ENCODE data around the gene FGF13. TPM values are rescaled to one million over a fixed set of nuclear protein-coding genes. Genes with fewer than 3 reads are reported as not detected.

FGF13 gene
- total and polyA plus RNA-seq, 2 experiments from 2014 or later: 4.5 to 4.6 TPM

DNA sequence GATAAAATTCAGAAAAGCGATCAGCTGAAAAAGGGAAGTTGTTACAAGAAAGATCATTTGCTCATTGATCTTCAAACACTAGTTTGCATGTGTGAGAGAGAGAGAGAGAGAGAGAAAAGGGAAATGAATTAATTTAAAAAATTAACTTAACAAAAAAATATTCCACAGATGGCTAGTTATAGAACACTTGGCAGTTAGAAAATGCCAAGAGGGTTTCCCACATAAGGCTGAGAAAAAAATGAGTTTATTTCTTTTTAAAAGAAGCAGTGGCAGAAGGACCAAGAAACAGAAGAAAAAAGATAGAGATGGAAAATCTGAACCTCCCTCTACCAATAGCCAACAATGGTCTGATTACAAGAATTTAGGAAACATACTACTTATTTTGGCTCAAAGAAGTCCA lies 47.1 kb downstream of the FGF13 start:
- no peaks in the 10 kb centered on the region for H3K9me2 ChIP-seq (ENCODE audit: insufficient read depth)
- H3K27me3 ChIP-seq (replicated peaks; ENCODE audit: insufficient read depth): no peaks in the 10 kb centered on the region
- H3K4me1 ChIP-seq (ENCODE audit: insufficient read depth): no peaks in the 10 kb centered on the region
- H3F3A ChIP-seq (ENCODE audit: insufficient read depth): no peaks in the 10 kb centered on the region
- H3K79me2 ChIP-seq (ENCODE audit: insufficient read depth): no peaks in the 10 kb centered on the region
- H3K9ac ChIP-seq: no peak overlapping the region
- no peak overlapping the region for H3K4me2 ChIP-seq (ENCODE audit: unreplicated experiment)
- H4K20me1 ChIP-seq (ENCODE audit: insufficient read depth): no peaks in the 10 kb centered on the region
- in situ Hi-C loops (cut with MboI): no loop called here
- DNase-seq: no peak
- H2AFZ ChIP-seq: no peak overlapping the region
- 67 to 90% methylated on average over 1 of the region's 1 CpG for WGBS, 2 experiments (ENCODE audit: low coverage in 1 of 2, low lambda C conversion rate in 2 of 2, missing lambda C conversion rate in 2 of 2)
- no peaks in the 10 kb centered on the region for H3K9me3 ChIP-seq (ENCODE audit: low read depth)
- H3K27ac ChIP-seq: no peak overlapping the region
- H3K36me3 ChIP-seq (ENCODE audit: low read depth): no peaks in the 10 kb centered on the region
- TF ChIP-seq EZH2phosphoT487 (IDR thresholded peaks at IDR 0.05; ENCODE audit: insufficient read depth, low read depth) (no peak), EZH2 (IDR thresholded peaks at IDR 0.05; ENCODE audit: insufficient read depth, poor library complexity, severe bottlenecking) (no peak)
- no peak overlapping the region for H3K4me3 ChIP-seq

DNA sequence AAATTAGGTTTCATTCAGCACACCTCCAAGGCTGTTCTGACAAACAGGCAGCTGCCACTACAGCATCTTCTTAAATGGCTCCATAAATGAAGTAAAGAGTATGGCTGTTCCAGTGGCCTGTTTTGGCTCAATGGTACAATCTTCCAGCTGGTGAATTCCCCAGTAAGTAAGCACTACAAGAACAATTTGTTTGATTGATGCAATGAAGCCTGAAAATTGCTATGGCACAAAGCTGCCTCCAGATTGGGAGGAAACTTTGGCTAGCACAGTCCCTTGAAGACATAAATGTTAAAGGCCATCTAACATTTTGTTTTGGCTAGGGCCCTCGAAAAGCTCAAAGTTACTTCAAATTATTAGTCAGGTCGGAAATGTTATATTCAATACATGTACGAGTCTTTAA lies 47.5 kb downstream of the FGF13 start:
- H2AFZ ChIP-seq: no peak overlapping the region
- H3F3A ChIP-seq (ENCODE audit: insufficient read depth): no peaks in the 10 kb centered on the region
- no peaks in the 10 kb centered on the region for H3K4me1 ChIP-seq (ENCODE audit: insufficient read depth)
- no peak overlapping the region for H3K9ac ChIP-seq
- in situ Hi-C loops (cut with MboI): no loop called here
- H3K27ac ChIP-seq: no peak overlapping the region
- H4K20me1 ChIP-seq (ENCODE audit: insufficient read depth): no peaks in the 10 kb centered on the region
- no peaks in the 10 kb centered on the region for H3K27me3 ChIP-seq (replicated peaks; ENCODE audit: insufficient read depth)
- TF ChIP-seq EZH2 (IDR thresholded peaks at IDR 0.05; ENCODE audit: insufficient read depth, poor library complexity, severe bottlenecking) (no peak), EZH2phosphoT487 (IDR thresholded peaks at IDR 0.05; ENCODE audit: insufficient read depth, low read depth) (no peak)
- no peaks in the 10 kb centered on the region for H3K36me3 ChIP-seq (ENCODE audit: low read depth)
- 47 to 48% methylated on average over 3 of the region's 3 CpGs for WGBS, 2 experiments (ENCODE audit: low coverage in 1 of 2, low lambda C conversion rate in 2 of 2, missing lambda C conversion rate in 2 of 2)
- H3K9me3 ChIP-seq (ENCODE audit: low read depth): no peaks in the 10 kb centered on the region
- H3K4me2 ChIP-seq (ENCODE audit: unreplicated experiment): no peak overlapping the region
- no peak overlapping the region for H3K4me3 ChIP-seq
- H3K9me2 ChIP-seq (ENCODE audit: insufficient read depth): no peaks in the 10 kb centered on the region
- H3K79me2 ChIP-seq (ENCODE audit: insufficient read depth): no peaks in the 10 kb centered on the region
- DNase-seq: no peak

DNA sequence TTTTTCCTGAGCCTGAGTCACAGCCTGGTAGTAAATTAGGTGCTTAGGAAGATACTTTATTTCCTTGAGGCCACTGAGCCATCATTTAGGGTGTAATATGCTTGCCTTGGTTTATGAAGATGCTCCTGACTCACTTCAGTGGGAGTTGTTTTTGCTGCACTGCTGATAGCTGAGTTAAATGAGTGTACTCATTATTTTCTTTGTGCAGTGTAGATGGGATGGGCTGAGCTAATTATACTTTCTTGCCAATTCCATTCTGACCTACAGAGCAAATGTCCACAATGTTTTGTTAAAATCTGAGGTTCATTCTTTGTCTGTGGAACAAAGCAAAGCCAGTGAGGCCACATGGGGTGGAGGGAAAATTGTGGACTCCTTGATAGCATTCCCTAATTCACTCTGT lies 60.0 kb downstream of the FGF13 start:
- no peak for TF ChIP-seq EZH2 (IDR thresholded peaks at IDR 0.05; ENCODE audit: insufficient read depth, poor library complexity, severe bottlenecking)
- no peak for TF ChIP-seq EZH2phosphoT487 (IDR thresholded peaks at IDR 0.05; ENCODE audit: insufficient read depth, low read depth)
- H3K36me3 ChIP-seq (ENCODE audit: low read depth): no peaks in the 10 kb centered on the region
- DNase-seq: peak; percentile 2
- H3K9me2 ChIP-seq (ENCODE audit: insufficient read depth): no peaks in the 10 kb centered on the region
- no peak overlapping the region for H3K4me3 ChIP-seq
- H4K20me1 ChIP-seq (ENCODE audit: insufficient read depth): no peaks in the 10 kb centered on the region
- no peak overlapping the region for H3K4me2 ChIP-seq (ENCODE audit: unreplicated experiment)
- H3K27me3 ChIP-seq (replicated peaks; ENCODE audit: insufficient read depth): no peaks in the 10 kb centered on the region
- H2AFZ ChIP-seq: no peak overlapping the region
- no peak overlapping the region for H3K9ac ChIP-seq
- no peaks in the 10 kb centered on the region for H3F3A ChIP-seq (ENCODE audit: insufficient read depth)
- in situ Hi-C loops (cut with MboI): no loop called here
- no peak overlapping the region for H3K27ac ChIP-seq
- no peaks in the 10 kb centered on the region for H3K79me2 ChIP-seq (ENCODE audit: insufficient read depth)
- no peaks in the 10 kb centered on the region for H3K4me1 ChIP-seq (ENCODE audit: insufficient read depth)
- H3K9me3 ChIP-seq (ENCODE audit: low read depth): no peaks in the 10 kb centered on the region

DNA sequence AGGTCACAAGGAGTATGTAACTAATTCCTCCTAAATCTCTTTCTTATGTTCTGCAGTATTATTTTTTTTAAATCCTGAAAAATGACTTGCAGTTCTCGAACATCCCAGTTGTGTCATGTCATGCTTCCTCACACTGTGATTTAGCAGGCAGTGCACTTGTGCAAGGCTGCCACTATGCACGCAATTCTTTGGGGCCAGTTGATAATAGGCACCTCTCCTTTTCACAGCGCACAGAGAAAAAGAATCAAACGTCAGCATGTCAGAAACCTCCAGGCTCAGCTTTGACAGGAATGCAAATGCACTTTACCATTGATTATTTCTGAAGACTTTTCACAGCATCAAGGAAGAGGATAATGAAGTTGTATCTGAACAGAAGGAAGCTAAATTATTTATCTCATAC lies 62.9 kb downstream of the FGF13 start:
- no peak overlapping the region for H3K9ac ChIP-seq
- no peaks in the 10 kb centered on the region for H3K36me3 ChIP-seq (ENCODE audit: low read depth)
- H3K9me3 ChIP-seq (ENCODE audit: low read depth): no peaks in the 10 kb centered on the region
- no peaks in the 10 kb centered on the region for H3K79me2 ChIP-seq (ENCODE audit: insufficient read depth)
- H3K9me2 ChIP-seq (ENCODE audit: insufficient read depth): no peaks in the 10 kb centered on the region
- no peak overlapping the region for H3K4me2 ChIP-seq (ENCODE audit: unreplicated experiment)
- no peak overlapping the region for H3K27ac ChIP-seq
- 72 to 76% methylated on average over 4 of the region's 4 CpGs for WGBS, 2 experiments (ENCODE audit: low coverage in 1 of 2, low lambda C conversion rate in 2 of 2, missing lambda C conversion rate in 2 of 2)
- no peak overlapping the region for H3K4me3 ChIP-seq
- H4K20me1 ChIP-seq (ENCODE audit: insufficient read depth): no peaks in the 10 kb centered on the region
- no peak for DNase-seq
- no peaks in the 10 kb centered on the region for H3F3A ChIP-seq (ENCODE audit: insufficient read depth)
- no peak overlapping the region for H2AFZ ChIP-seq
- TF ChIP-seq EZH2phosphoT487 (IDR thresholded peaks at IDR 0.05; ENCODE audit: insufficient read depth, low read depth) (no peak), EZH2 (IDR thresholded peaks at IDR 0.05; ENCODE audit: insufficient read depth, poor library complexity, severe bottlenecking) (no peak)
- no peaks in the 10 kb centered on the region for H3K4me1 ChIP-seq (ENCODE audit: insufficient read depth)
- no peaks in the 10 kb centered on the region for H3K27me3 ChIP-seq (replicated peaks; ENCODE audit: insufficient read depth)
- in situ Hi-C loops (cut with MboI): no loop called here

DNA sequence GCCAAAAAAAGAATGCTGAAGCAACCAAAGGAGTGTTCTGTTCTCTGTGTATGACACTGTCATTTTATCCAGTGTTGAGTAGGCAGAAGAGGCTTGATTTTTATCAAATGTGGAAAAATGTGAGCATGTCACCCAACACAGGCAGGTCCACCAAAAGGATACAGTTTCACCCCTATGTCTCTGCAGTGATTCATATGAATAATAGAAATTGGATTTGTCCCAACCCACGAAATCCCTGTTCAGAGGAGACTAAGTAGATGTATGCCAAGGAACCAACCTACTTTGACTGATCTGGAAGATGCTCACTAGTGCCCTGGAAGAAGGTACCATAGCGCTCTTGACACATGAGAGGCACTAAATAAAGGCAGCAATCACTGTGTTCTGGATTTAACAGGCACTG lies 72.5 kb downstream of the FGF13 start:
- H3K4me3 ChIP-seq: no peak overlapping the region
- no peaks in the 10 kb centered on the region for H3F3A ChIP-seq (ENCODE audit: insufficient read depth)
- in situ Hi-C loops (cut with MboI): no loop called here
- H3K36me3 ChIP-seq (ENCODE audit: low read depth): no peaks in the 10 kb centered on the region
- H3K4me1 ChIP-seq (ENCODE audit: insufficient read depth): no peaks in the 10 kb centered on the region
- no peaks in the 10 kb centered on the region for H3K9me3 ChIP-seq (ENCODE audit: low read depth)
- no peak overlapping the region for H2AFZ ChIP-seq
- no peak overlapping the region for H3K9ac ChIP-seq
- no peaks in the 10 kb centered on the region for H4K20me1 ChIP-seq (ENCODE audit: insufficient read depth)
- H3K79me2 ChIP-seq (ENCODE audit: insufficient read depth): no peaks in the 10 kb centered on the region
- no peaks in the 10 kb centered on the region for H3K9me2 ChIP-seq (ENCODE audit: insufficient read depth)
- peak; percentile 38 for DNase-seq
- H3K4me2 ChIP-seq (ENCODE audit: unreplicated experiment): no peak overlapping the region
- no peak for TF ChIP-seq EZH2 (IDR thresholded peaks at IDR 0.05; ENCODE audit: insufficient read depth, poor library complexity, severe bottlenecking)
- no peak for TF ChIP-seq EZH2phosphoT487 (IDR thresholded peaks at IDR 0.05; ENCODE audit: insufficient read depth, low read depth)
- no peaks in the 10 kb centered on the region for H3K27me3 ChIP-seq (replicated peaks; ENCODE audit: insufficient read depth)
- H3K27ac ChIP-seq: no peak overlapping the region
- 6 to 35% methylated on average over 2 of the region's 2 CpGs for whole genome bisulfite sequencing, 2 experiments (ENCODE audit: low coverage in 1 of 2, low lambda C conversion rate in 2 of 2, missing lambda C conversion rate in 2 of 2)

MicroRNAs within 50 kb of the gene (microRNA counts, 767-probe panel; counts per million panel counts)
- microRNA hsa-miR-504: 447 counts per million, percentile 86 among the panel's probes with 10 or more counts

Small RNA genes within 50 kb of the gene (microRNA-seq; reads per million reads assigned to microRNA genes)
- 4.6 reads per million for gene MIR504 (ENCODE audit: borderline number of aligned reads)

Small RNA genes within 50 kb of the gene (small RNA-seq; reads per million reads assigned to genes)
- gene AL031386.1 (ENCODE audit: low read depth, low replicate concordance) (not detected), gene MIR504 (ENCODE audit: low read depth, low replicate concordance) (not detected)

Measured in GM23248 (cell line).